ENCODE measurements around the gene TEKT3. TPM values are rescaled to one million over a fixed set of nuclear protein-coding genes. Genes with fewer than 3 reads are reported as not detected.

Gene TEKT3
- total RNA-seq, 1 experiment from 2014 or later, result not detected

DNA sequence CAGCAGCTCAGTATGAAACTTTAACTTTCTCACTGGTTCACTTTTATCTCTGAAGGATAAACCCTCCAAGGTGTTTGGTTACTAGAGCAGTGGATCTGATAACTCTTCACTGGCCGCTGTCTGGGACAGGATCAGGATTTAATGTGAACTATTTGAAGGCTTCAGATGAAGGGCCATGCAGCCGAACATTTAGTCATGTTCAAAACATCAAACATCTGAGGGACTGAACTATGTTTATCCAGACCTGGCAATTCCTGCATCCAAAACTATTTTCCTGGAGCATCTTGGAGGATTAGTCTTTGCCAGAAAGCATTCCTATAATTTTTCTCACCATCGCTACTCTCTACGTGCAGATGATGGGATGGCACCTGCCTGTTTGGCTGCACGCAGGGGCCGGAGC, 55.9 kb downstream of the TEKT3 start:
- DNase-seq (ENCODE audit: low spot score), result no peak
- Histone ChIP-seq H3K36me3 (ENCODE audit: insufficient read depth, low read length, poor library complexity, severe bottlenecking) (no peaks in the 10 kb centered on the region), H3K27me3 (replicated peaks; ENCODE audit: insufficient read depth, low read depth, low read length, poor library complexity) (no peaks in the 10 kb centered on the region), H3K4me1 (ENCODE audit: insufficient read depth, low read length, poor library complexity, severe bottlenecking) (no peaks in the 10 kb centered on the region), H3K9me3 (ENCODE audit: low read depth, low read length, poor library complexity, severe bottlenecking) (no peaks in the 10 kb centered on the region), H3K4me3 (ENCODE audit: low read depth, low read length, poor library complexity, severe bottlenecking) (no peak overlapping the region), H3K27ac (ENCODE audit: low read depth, low read length, poor library complexity, severe bottlenecking) (no peak overlapping the region)
- TF ChIP-seq, protein P1, sequence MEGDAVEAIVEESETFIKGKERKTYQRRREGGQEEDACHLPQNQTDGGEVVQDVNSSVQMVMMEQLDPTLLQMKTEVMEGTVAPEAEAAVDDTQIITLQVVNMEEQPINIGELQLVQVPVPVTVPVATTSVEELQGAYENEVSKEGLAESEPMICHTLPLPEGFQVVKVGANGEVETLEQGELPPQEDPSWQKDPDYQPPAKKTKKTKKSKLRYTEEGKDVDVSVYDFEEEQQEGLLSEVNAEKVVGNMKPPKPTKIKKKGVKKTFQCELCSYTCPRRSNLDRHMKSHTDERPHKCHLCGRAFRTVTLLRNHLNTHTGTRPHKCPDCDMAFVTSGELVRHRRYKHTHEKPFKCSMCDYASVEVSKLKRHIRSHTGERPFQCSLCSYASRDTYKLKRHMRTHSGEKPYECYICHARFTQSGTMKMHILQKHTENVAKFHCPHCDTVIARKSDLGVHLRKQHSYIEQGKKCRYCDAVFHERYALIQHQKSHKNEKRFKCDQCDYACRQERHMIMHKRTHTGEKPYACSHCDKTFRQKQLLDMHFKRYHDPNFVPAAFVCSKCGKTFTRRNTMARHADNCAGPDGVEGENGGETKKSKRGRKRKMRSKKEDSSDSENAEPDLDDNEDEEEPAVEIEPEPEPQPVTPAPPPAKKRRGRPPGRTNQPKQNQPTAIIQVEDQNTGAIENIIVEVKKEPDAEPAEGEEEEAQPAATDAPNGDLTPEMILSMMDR (conservative IDR thresholded peaks at IDR 0.05; ENCODE audit: low read depth, low read length), result no peak
- TF ChIP-seq EZH2 (IDR thresholded peaks at IDR 0.05; ENCODE audit: borderline replicate concordance, low read depth, low read length, poor library complexity, severe bottlenecking), result no peak
- ChIA-PET CTCF (no interaction called here), POLR2A (ENCODE audit: low non-redundant PET) (no interaction called here)
- intact Hi-C loops (cut with micrococcal nuclease; ENCODE audit: unreplicated experiment), result no loop called here
- BruUV-seq (replicated peaks), result no TSS peak

GRCh38 chr17:15284537-15284936, 56.9 kb downstream of the TEKT3 start:
- no peak for DNase-seq (ENCODE audit: low spot score)
- H3K27ac ChIP-seq (ENCODE audit: low read depth, low read length, poor library complexity, severe bottlenecking), result no peak overlapping the region
- H3K27me3 ChIP-seq (replicated peaks; ENCODE audit: insufficient read depth, low read depth, low read length, poor library complexity), result no peaks in the 10 kb centered on the region
- no peak for TF ChIP-seq EZH2 (IDR thresholded peaks at IDR 0.05; ENCODE audit: borderline replicate concordance, low read depth, low read length, poor library complexity, severe bottlenecking)
- TF ChIP-seq, protein P1 (conservative IDR thresholded peaks at IDR 0.05; ENCODE audit: low read depth, low read length), result no peak
- intact Hi-C loops (cut with micrococcal nuclease; ENCODE audit: unreplicated experiment), result no loop called here
- no peak overlapping the region for H3K4me3 ChIP-seq (ENCODE audit: low read depth, low read length, poor library complexity, severe bottlenecking)
- no peaks in the 10 kb centered on the region for H3K9me3 ChIP-seq (ENCODE audit: low read depth, low read length, poor library complexity, severe bottlenecking)
- H3K36me3 ChIP-seq (ENCODE audit: insufficient read depth, low read length, poor library complexity, severe bottlenecking), result no peaks in the 10 kb centered on the region
- POLR2A ChIA-PET (ENCODE audit: low non-redundant PET), result no interaction called here
- CTCF ChIA-PET, result no interaction called here
- H3K4me1 ChIP-seq (ENCODE audit: insufficient read depth, low read length, poor library complexity, severe bottlenecking), result no peaks in the 10 kb centered on the region
- no TSS peak for BruUV-seq (replicated peaks)

DNA sequence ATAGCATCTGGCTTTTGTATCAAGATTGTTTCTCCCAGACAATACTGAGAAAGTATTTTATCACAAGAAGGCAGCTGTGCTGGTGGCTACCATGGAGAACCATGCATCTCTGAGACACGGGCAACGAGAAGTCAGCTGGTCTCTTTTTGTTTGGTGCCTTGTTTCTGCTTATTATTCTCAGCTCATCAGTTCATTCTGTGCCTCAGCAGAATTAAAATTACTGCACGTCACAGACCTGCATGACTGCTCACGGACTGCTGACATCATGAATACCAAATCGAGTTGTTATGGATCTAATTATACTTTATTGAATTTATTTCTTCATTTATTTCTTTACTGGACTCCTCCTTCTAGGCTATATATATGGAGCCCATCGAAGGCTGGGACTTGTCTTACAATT, 57.3 kb downstream of the TEKT3 start:
- no peaks in the 10 kb centered on the region for H3K27me3 ChIP-seq (replicated peaks; ENCODE audit: insufficient read depth, low read depth, low read length, poor library complexity)
- POLR2A ChIA-PET (ENCODE audit: low non-redundant PET), result no interaction called here
- no peaks in the 10 kb centered on the region for H3K36me3 ChIP-seq (ENCODE audit: insufficient read depth, low read length, poor library complexity, severe bottlenecking)
- H3K4me1 ChIP-seq (ENCODE audit: insufficient read depth, low read length, poor library complexity, severe bottlenecking), result no peaks in the 10 kb centered on the region
- TF ChIP-seq EZH2 (IDR thresholded peaks at IDR 0.05; ENCODE audit: borderline replicate concordance, low read depth, low read length, poor library complexity, severe bottlenecking), result no peak
- TF ChIP-seq, protein P1 (conservative IDR thresholded peaks at IDR 0.05; ENCODE audit: low read depth, low read length), result no peak
- H3K27ac ChIP-seq (ENCODE audit: low read depth, low read length, poor library complexity, severe bottlenecking), result no peak overlapping the region
- no peak for DNase-seq (ENCODE audit: low spot score)
- intact Hi-C loops (cut with micrococcal nuclease; ENCODE audit: unreplicated experiment), result no loop called here
- H3K4me3 ChIP-seq (ENCODE audit: low read depth, low read length, poor library complexity, severe bottlenecking), result no peak overlapping the region
- BruUV-seq (replicated peaks), result no TSS peak
- CTCF ChIA-PET, result no interaction called here
- H3K9me3 ChIP-seq (ENCODE audit: low read depth, low read length, poor library complexity, severe bottlenecking), result no peaks in the 10 kb centered on the region

All from A673 (cell line).